Suppressor macrophage (primary cell): ENCODE measurements around the gene ZG16B.

Source experiments
- DNase-seq, 4 experiments: peaks; one replicate each; pipeline ENCODE4 v3.0.0-alpha.2; 2020 to 2022
- total RNA-seq, 17 experiments: gene quantifications; one replicate each; lab custom pipeline; 2026; ENCODE audit warnings: mixed read lengths in 6 of 17, inconsistent platforms in 3 of 17; lab: John Stamatoyannopoulos, UW

ZG16B gene
- total RNA-seq, result 0.39 to 2.2 (median 1.3) reads per million in 17 experiments

DNA sequence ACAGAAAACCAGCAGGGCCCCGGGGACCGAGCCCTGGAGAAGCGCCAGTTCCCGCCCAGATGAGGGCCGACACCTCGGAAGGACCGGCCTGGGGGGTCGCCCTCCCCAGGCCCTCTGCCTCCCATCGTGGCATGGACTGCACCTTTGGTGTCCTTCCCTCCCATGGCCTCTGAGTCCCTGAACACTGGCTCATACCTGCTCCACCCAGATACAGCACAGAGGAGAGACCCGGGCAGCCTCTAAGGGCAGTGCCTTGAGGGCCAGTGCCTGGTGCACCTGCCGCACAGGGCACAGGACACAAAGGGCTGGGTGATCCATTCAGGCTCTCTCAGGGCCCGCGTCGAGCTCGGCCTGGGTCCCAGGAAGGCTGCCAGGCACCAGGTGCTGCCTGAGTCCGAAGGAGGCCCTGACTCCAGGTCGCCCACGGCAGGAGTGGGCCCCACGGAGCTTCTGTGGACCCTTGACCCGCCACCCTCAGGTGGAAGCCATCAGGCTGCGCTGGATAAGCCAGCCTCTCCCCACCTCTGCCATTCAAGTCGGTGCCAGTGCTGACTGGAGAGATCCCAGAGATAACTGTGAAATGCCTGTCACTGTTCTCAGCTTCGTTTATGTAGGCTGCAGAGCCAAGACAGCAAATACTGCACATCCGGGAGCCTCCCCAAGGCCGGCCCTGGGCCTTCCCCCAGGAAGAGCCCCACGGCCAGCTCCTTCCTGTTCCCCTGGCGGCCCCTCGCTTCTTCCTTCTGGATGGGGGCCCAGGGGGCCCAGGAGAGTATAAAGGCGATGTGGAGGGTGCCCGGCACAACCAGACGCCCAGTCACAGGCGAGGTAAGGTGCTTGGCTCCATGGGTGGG is at the start of gene ZG16B:
ZG16B (plus strand) TSS at position 803 of the 854 bp plus-strand sequence. CDS start 139 bp downstream, outside the sequence.
- peak in 2 of 4 experiments; percentile 44 for DNase-seq

- DNase-seq, result no peak
Measured at GRCh38 chr16:2782583-2783351, 47.3 kb upstream of the ZG16B start.

- DNase-seq, result no peak
Measured at GRCh38 chr16:2783581-2784357, 46.3 kb upstream of the ZG16B start.

DNA sequence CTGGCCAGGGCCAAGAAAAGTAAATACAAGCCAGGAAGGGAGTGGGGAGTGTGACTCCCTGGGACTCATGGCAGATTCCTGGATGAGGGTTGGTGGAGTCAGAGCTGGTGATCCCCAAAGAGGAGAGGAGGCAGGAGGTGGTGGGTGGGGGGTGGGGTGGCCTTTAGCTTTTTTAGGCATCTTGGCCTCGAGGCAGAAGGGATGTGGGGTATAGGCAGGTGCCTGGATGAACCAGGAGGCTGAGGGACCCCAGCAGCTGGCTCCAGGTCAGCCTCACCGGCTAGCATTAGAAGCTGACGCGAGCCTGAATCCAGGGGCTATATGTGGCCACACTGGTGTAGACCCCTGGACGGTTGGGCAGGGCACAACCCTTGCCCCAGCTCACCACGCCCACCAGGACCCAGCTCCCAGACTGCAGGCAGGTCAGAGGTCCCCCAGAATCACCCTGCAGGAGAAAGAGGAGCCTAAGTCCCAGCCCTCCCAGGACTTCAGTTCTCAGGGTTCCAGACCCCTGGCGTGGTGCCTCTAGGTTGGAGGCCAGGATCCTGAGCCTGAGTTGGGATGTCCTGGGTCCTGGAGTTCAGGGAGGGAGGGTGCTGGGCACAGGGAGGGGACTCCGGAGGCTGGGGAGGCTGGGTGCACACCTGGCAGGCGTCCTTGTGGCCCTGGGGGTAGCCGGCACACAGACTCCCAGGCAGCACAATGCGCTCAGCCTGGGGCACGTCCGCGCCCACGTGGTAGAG is 45.6 kb upstream of the ZG16B start:
- no peak for DNase-seq

DNA sequence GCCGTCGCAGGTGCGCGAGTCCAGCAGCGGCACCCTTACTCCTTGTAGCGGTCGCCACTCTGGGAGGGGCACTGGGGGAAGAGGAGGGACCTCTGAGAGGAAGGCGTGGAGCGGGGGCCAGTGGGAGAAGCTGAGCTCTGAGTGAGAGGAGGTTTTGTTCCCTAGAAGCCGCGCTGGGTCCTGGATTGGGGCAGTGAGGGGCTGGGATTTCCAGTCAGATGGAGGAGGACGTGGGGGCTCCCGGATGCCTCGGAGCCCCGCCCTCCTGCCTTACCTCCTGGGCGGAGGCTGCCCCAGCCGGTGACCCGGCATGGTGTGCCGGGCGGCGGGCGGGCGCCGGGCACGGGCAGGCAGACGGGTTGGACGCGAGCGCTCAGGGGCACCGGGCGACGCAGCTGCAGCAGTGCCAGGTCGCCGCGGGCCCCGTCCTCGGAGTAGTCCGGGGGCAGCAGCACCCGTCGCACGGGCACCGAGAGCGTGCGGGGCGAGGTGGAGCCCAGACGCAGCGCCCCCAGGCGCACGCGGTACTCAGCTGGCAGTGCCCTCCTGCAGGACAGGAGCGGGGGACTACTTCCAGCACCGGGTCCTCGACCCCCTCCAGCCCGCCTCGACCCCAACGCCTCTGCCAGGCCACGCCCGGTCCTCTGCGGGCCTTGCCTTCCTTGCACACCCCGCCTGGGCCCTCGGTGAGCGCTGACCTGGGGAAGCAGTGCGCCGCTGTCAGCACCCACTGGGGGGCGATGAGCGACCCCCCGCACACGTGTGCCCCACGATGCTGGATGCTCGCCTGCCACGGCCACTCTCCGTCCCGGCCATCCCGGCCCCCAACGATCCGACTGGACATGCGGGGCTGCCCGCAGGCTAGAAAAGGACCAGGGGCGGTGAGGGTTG is 44.8 kb upstream of the ZG16B start:
- peak in 2 of 4 experiments; percentile 68 to 74 for DNase-seq

GRCh38 chr16:2786061-2786825 is 43.9 kb upstream of the ZG16B start:
- no peak for DNase-seq

DNA sequence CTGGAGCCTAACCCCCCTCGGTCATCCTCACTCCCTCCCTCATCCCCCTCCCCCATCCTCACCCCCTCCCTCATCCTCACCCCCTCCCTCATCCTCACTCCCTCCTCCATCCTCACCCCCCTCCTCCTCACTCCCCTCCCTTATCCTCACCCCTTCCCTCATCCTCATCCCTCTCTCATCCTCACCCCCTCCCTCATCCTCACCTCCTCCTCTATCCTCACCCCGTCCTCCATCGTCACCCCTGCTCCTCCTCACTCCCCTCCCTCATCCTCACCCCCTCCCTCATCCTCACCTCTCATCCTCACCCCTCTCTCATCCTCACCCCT is 43.3 kb upstream of the ZG16B start:
- DNase-seq, result no peak

DNA sequence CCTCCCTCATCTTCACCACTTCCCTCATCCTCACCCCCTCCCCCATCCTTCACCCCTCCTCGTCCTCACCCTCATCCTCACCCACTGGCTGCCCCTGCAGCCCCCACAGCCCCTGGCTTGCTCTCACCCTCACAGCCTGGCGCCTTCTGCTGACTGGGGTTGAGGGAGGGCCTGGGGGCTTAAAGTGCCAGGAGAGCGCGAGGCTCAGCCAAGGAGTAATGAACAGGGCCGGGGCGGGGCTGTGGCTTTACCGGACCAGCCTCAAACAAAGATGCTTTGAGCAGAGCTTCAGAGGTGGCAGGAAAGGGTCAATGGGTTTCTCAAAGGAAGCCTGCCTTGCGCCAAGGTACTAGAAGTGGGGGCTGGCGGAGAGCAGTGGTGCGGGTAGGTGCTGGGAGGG is 42.7 kb upstream of the ZG16B start, which contains the start of gene PRSS33:
PRSS33 (minus strand) TSS at position 155 of the 400 bp plus-strand sequence. CDS start 1,013 bp downstream, outside the sequence.
- DNase-seq, result no peak

GRCh38 chr16:2787961-2788360 is 42.1 kb upstream of the ZG16B start:
- no peak for DNase-seq

- DNase-seq, result no peak
Measured at GRCh38 chr16:2790631-2791030, 39.5 kb upstream of the ZG16B start.

GRCh38 chr16:2791174-2791573 is 38.9 kb upstream of the ZG16B start:
- DNase-seq, result no peak

DNA sequence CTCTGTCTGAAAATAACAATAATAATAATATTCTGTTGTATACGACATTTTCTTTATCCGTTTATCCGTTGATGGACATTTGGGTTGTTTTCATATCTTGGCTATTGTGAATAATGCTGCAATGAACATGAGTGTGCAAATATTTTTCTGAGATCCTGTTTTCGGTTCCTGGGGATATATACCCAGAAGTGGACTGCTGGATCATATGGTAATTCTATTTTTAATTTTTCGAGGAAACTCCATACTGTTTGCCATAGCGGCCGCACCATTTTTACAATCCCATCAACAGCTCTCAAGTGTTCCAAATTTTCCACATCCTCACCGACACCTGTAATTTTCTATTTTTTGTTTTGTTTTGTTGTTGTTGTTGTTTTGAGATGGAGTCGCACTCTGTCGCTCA is 37.2 kb upstream of the ZG16B start:
- DNase-seq, result peak in 1 of 4 experiments; percentile 44

DNA sequence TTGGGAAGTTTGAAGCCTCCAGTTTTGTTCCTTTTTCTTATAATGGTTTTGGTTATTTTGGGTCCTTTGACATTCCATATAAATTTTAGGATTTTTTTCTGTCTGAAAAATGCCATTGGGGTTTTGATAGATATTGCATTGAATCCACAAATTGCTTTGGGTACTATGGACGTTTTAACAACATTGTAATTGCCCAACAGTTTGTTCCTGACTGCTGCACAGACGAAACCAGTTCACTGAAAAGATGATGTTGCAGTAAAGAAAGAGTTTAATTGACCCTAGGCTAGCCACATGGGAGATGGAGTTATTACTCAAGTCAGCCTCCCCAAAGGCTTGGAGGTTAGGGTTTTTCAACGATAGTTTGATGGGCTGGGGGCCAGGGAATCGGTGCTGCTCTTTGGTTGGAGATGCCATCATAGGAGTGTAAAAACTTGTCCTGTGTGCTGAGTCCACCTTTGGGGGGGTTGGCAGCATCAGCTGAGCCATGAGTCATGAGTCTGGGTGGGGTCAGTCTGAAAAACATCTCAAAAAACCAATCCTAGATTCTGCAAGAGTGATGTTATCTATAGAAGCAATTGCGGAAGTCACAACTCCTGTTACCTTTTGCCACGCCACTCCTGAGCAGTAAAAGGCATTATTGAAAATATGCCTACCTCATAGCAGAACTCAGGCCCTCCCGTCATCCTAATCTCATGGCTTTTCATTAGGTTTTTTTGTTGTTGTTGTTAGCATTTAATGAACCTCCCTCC is 34.5 kb upstream of the ZG16B start:
- DNase-seq, result peak in 3 of 4 experiments; percentile 53 to 54 (median 54)

GRCh38 chr16:2798723-2799204 is 31.3 kb upstream of the ZG16B start:
- no peak for DNase-seq

GRCh38 chr16:2799205-2799858 is 30.8 kb upstream of the ZG16B start:
- DNase-seq, result peak in 1 of 4 experiments; percentile 59

- DNase-seq, result peak; percentile 66 to 84 (median 74)
Measured at GRCh38 chr16:2799859-2800226, 30.3 kb upstream of the ZG16B start.

- DNase-seq, result no peak
Measured at GRCh38 chr16:2803545-2804195, 26.4 kb upstream of the ZG16B start.

DNA sequence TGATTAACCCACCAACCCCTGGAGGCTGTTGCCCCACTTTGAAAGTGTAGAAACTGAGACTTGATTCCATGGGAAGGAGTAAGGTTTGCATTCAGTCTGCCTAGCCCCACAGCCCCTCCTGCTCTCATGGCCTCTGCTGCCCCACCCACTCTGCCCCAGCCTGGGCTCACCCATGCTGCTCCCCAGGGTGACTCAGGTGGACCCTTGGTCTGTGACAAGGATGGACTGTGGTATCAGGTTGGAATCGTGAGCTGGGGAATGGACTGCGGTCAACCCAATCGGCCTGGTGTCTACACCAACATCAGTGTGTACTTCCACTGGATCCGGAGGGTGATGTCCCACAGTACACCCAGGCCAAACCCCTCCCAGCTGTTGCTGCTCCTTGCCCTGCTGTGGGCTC is 25.4 kb upstream of the ZG16B start:
- no peak for DNase-seq
